Neural progenitor cell (in vitro differentiated cells): ENCODE results near the gene MATK.

Experiments used
- CTCF ChIP-seq: fragments of 200-600 bp; sonication (generic); IDR thresholded peaks from 2 replicates; pipeline ENCODE4 v1.5.1; 2017; ENCODE audit warnings: antibody characterized with exemption, mild to moderate bottlenecking
- EZH2 ChIP-seq: fragments of 200-600 bp; sonication (generic); IDR thresholded peaks from 2 replicates; pipeline ENCODE4 v1.6.1; 2017; ENCODE audit warnings: antibody characterized with exemption, mild to moderate bottlenecking, moderate library complexity
- EZH2phosphoT487 ChIP-seq: fragments of 200-600 bp; sonication (generic); IDR thresholded peaks from 2 replicates; pipeline ENCODE4 v1.6.1; 2017; ENCODE audit warnings: antibody characterized with exemption

GRCh38 chr19:3785938-3786824 lies at the start of gene MATK:
- TF ChIP-seq EZH2phosphoT487 (peak; percentile 38), CTCF (no peak), EZH2 (peak; percentile 72)
